DOHH2 (cell line): Measurements from ENCODE around the gene KAT7.

Experiments used
- CTCF ChIP-seq: fragments of 200-600 bp; sonication (generic); IDR thresholded peaks from one replicate; pipeline ENCODE4 v1.5.1; 2014; ENCODE audit warnings: antibody characterized with exemption, mild to moderate bottlenecking, low read depth, low read length; ENCODE audit not compliant: poor library complexity, severe bottlenecking
- EZH2phosphoT487 ChIP-seq: fragments of 200-600 bp; sonication (generic); IDR thresholded peaks from 2 replicates; pipeline ENCODE4 v1.6.1; 2017; ENCODE audit warnings: borderline replicate concordance, mild to moderate bottlenecking, antibody characterized with exemption, low read length, moderate library complexity, mixed read lengths

- TF ChIP-seq EZH2phosphoT487 (no peak), CTCF (no peak)
Observed at GRCh38 chr17:49819651-49820050, 31.2 kb downstream of the KAT7 start.
